ENCODE results near the gene C9orf40.

Gene C9orf40

DNA sequence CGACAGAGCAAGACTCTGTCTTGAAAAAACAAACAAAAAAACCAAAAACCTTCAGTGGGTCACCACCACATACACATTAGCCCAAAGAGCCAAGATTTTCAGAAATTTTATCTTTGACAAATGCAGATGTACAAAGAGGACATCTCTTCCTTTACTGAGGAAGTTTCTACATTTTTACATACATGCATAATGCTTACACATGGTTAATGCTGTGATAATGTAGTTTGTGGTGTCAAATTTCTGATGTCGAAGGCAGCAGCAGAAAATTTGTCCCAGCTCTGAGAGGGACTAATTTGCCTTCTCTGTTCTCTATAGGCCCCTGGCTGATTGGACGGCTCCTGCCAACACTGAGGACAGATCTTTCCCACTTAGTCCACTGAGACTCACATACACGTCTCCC, 24.6 kb upstream of the C9orf40 start:
- H3K4me3 ChIP-seq (ENCODE audit: low read length), result no peak overlapping the region
- DNase-seq (ENCODE audit: low read depth), result no peak
- TF ChIP-seq, protein P1, sequence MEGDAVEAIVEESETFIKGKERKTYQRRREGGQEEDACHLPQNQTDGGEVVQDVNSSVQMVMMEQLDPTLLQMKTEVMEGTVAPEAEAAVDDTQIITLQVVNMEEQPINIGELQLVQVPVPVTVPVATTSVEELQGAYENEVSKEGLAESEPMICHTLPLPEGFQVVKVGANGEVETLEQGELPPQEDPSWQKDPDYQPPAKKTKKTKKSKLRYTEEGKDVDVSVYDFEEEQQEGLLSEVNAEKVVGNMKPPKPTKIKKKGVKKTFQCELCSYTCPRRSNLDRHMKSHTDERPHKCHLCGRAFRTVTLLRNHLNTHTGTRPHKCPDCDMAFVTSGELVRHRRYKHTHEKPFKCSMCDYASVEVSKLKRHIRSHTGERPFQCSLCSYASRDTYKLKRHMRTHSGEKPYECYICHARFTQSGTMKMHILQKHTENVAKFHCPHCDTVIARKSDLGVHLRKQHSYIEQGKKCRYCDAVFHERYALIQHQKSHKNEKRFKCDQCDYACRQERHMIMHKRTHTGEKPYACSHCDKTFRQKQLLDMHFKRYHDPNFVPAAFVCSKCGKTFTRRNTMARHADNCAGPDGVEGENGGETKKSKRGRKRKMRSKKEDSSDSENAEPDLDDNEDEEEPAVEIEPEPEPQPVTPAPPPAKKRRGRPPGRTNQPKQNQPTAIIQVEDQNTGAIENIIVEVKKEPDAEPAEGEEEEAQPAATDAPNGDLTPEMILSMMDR (conservative IDR thresholded peaks at IDR 0.05; ENCODE audit: low read depth, low read length), result no peak

DNA sequence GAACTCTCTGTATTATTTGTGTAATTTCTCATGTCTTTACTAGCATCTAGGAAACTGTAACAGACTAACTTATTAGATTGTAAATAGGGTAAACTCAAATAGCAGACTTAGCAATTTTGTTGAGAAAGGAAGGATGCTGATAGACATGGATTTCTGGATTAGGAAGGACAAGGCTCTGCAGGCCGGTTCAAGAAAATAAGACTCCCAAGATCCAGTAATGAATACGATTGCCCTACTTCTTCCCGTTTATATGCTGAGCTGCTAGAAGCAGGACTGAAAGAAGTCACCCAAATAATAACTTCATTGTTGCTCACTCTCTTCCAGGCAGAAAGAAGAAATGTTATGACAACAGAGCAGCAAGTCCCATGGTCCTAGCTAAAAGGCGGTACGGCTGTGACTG, 22.8 kb upstream of the C9orf40 start:
- TF ChIP-seq, protein P1 (conservative IDR thresholded peaks at IDR 0.05; ENCODE audit: low read depth, low read length), result no peak
- DNase-seq (ENCODE audit: low read depth), result no peak
- no peak overlapping the region for H3K4me3 ChIP-seq (ENCODE audit: low read length)

DNA sequence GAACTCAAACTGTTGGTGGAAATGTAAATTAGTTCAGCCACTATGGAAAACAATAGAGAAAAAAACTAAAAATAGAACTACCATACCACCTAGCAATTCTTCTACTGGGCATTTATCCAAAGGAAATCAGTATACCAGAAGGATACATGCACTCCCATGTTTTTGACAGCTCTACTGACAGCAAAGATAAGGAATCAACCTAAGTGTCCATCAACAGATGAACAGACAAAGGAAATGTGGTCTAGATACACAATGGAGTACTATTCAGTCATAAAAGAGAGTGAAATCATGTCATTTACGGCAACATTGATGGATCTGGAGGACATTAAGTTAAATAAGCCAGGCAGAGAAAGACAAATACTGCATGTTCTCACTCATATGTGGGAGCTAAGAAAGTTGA, 21.8 kb upstream of the C9orf40 start:
- DNase-seq (ENCODE audit: low read depth), result no peak
- H3K4me3 ChIP-seq (ENCODE audit: low read length), result no peak overlapping the region
- TF ChIP-seq, protein P1 (conservative IDR thresholded peaks at IDR 0.05; ENCODE audit: low read depth, low read length), result no peak

DNA sequence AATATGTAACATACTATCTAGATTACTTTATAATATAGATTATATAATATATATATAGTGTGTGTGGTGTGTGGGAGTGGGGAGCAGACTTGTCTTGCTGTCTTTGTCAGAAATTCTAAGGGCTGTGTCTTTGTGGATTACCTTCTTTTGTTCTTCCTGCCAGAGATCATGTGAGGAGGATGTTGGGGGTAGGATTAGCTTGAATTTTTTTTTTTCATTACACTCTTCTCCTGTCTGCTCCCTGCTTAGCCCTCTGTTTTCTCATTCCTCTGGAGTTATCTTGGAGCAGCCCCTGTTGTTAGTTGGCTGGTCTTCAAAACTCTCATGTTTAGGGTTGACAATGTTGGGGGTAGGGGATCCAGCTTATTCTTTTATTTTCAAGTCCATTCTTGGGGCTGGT, 21.0 kb upstream of the C9orf40 start:
- H3K4me3 ChIP-seq (ENCODE audit: low read length), result no peak overlapping the region
- DNase-seq (ENCODE audit: low read depth), result no peak
- TF ChIP-seq, protein P1 (conservative IDR thresholded peaks at IDR 0.05; ENCODE audit: low read depth, low read length), result no peak

DNA sequence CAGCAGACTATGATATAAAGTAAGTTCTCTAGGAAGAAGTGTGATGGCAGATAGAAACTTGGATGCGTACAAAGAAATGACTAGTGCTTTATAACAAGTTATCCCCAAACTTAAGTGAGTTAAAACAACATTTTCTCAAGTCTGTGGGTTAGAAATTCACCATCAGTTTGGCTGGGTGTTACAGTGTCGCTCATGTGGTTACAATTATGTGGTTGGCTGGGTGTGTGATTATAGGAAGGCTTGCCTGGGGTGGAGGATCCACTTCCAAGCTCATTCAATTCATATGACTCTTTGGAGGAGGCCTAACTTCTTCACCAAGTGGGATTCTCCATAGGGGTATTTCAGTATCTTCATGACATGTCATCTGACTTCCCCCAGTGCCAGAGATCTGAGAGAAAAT, 10.3 kb upstream of the C9orf40 start:
- TF ChIP-seq, protein P1 (conservative IDR thresholded peaks at IDR 0.05; ENCODE audit: low read depth, low read length), result no peak
- H3K4me3 ChIP-seq (ENCODE audit: low read length), result no peak overlapping the region
- no peak for DNase-seq (ENCODE audit: low read depth)

DNA sequence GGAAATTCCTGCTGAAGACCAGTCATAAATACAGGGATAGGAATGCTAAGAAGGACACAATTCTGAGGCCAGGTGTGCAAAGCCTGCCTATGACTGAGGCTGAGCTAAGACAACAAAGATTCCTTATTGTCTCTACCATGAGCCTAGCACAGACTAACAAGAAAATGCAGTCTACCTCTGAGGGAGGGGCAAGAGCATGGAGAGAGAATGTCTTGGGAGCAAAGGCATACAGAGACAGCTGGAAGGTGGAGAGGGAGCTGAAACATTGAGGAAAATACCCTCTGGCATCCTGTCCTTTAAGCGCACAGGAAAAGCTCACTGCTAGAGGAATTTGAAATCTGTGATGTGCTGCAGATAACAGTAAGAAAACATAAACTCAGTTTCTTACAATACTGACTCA, 8.8 kb upstream of the C9orf40 start:
- DNase-seq (ENCODE audit: low read depth), result no peak
- TF ChIP-seq, protein P1 (conservative IDR thresholded peaks at IDR 0.05; ENCODE audit: low read depth, low read length), result no peak
- no peak overlapping the region for H3K4me3 ChIP-seq (ENCODE audit: low read length)

DNA sequence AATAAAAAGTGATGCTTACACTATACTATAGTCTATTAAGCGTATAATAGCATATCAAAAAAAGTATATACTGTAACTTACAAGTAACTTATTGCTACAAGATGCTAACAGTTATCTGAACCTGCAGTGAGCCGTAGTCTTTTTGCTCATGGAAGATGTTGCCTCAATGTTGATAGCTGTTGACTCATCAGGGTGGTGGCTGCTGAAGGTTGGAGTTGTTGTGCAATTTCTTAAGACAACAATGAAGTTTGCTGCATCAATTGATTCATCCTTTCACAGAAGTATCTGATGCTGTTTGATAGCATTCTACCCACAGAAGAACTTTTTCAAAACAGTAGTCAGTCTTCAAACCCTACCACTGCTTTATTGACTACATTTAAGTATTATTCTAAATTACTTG, 7.8 kb upstream of the C9orf40 start:
- DNase-seq (ENCODE audit: low read depth), result no peak
- H3K4me3 ChIP-seq (ENCODE audit: low read length), result no peak overlapping the region

More for the DNA sequence above, 7.8 kb upstream of the C9orf40 start:
- TF ChIP-seq, protein P1 (conservative IDR thresholded peaks at IDR 0.05; ENCODE audit: low read depth, low read length), result no peak
